A673 (cell line): Measurements from ENCODE around the gene CLEC10A. TPM values are rescaled to one million over a fixed set of nuclear protein-coding genes. Genes with fewer than 3 reads are reported as not detected.
A peak's percentile ranks its signal among the peaks of the same experiment; 100 is the strongest.

Experiments used
- BruUV-seq: library from RNA; stranded (reverse); fragments of 400-500 nt; replicated peaks from 2 replicates; lab custom pipeline; 2021; lab: Mats Ljungman, UMichigan
- CTCF ChIA-PET: fragments of 300-600 bp; sonication (Branson Sonifier 250); formaldehyde crosslinking; loops from one replicate; lab custom pipeline; 2022; ENCODE audit warnings: antibody characterized with exemption; lab: Charles Lee
- POLR2A ChIA-PET: fragments of 300-600 bp; sonication (Branson Sonifier 250); formaldehyde crosslinking; loops from one replicate; lab custom pipeline; 2022; ENCODE audit warnings: antibody characterized with exemption; ENCODE audit not compliant: low non-redundant PET; lab: Charles Lee
- DNase-seq: peaks from one replicate; pipeline ENCODE4 v3.0.0-alpha.2; 2015; ENCODE audit warnings: low spot score
- H3K27ac ChIP-seq: fragments of 200-600 bp; sonication (generic); 2 replicates; pipeline ENCODE4 v1.5.1; 2016; ENCODE audit warnings: mixed run types, low read depth, mild to moderate bottlenecking, mixed read lengths, antibody characterized with exemption, low read length; ENCODE audit not compliant: poor library complexity, severe bottlenecking
- H3K27me3 ChIP-seq: fragments of 200-600 bp; sonication (generic); replicated peaks from 2 replicates; pipeline ENCODE4 v1.6.1; 2017; ENCODE audit warnings: mixed run types, low read depth, mild to moderate bottlenecking, mixed read lengths, antibody characterized with exemption, low read length; ENCODE audit not compliant: insufficient read depth, poor library complexity
- H3K36me3 ChIP-seq: fragments of 200-600 bp; sonication (generic); 2 replicates; pipeline ENCODE4 v1.6.1; 2016; ENCODE audit warnings: mixed run types, mild to moderate bottlenecking, mixed read lengths, antibody characterized with exemption, low read length; ENCODE audit not compliant: insufficient read depth, poor library complexity, severe bottlenecking
- H3K4me1 ChIP-seq: fragments of 200-600 bp; sonication (generic); 2 replicates; pipeline ENCODE4 v1.6.1; 2017; ENCODE audit warnings: mixed run types, mild to moderate bottlenecking, mixed read lengths, antibody characterized with exemption, low read length; ENCODE audit not compliant: insufficient read depth, poor library complexity, severe bottlenecking
- H3K4me3 ChIP-seq: fragments of 200-600 bp; sonication (generic); 2 replicates; pipeline ENCODE4 v1.5.1; 2016; ENCODE audit warnings: low read depth, mixed run types, mild to moderate bottlenecking, mixed read lengths, low read length; ENCODE audit not compliant: poor library complexity, severe bottlenecking
- H3K9me3 ChIP-seq: fragments of 200-600 bp; sonication (generic); 2 replicates; pipeline ENCODE4 v1.6.1; 2016; ENCODE audit warnings: mixed run types, low read depth, mild to moderate bottlenecking, mixed read lengths, antibody characterized with exemption, low read length; ENCODE audit not compliant: poor library complexity, severe bottlenecking
- CTCF ChIP-seq: fragments of 300-800, 200-600 bp; sonication (generic); conservative IDR thresholded peaks from 2 replicates; pipeline ENCODE4 v1.5.1; 2017; ENCODE audit warnings: low read depth, mild to moderate bottlenecking, antibody characterized with exemption, low read length, moderate library complexity, mixed read lengths
- EZH2 ChIP-seq: fragments of 200-600 bp; sonication (generic); IDR thresholded peaks from 2 replicates; pipeline ENCODE4 v1.6.1; 2017; ENCODE audit warnings: borderline replicate concordance, low read depth, mild to moderate bottlenecking, mixed read lengths, antibody characterized with exemption, low read length; ENCODE audit not compliant: poor library complexity, severe bottlenecking
- intact Hi-C: fragments of 100-400 bp; cut with micrococcal nuclease; formaldehyde crosslinking; loops from one replicate; pipeline ENCODE4 v1.10.0; 2022; ENCODE audit not compliant: unreplicated experiment
- total RNA-seq: library from RNA; stranded (reverse); gene quantifications from 2 replicates; pipeline ENCODE4 v1.2.3, GENCODE V29; 2021

The CLEC10A gene
- total RNA-seq, 1 experiment from 2014 or later, result not detected

GRCh38 chr17:7043182-7043496 lies 36.9 kb downstream of the CLEC10A start:
- no peak for TF ChIP-seq CTCF
- no peaks in the 10 kb centered on the region for H3K27me3 ChIP-seq
- H3K4me1 ChIP-seq, result peaks cover 20% of the 10 kb centered on the region
- H3K36me3 ChIP-seq, result no peaks in the 10 kb centered on the region
- intact Hi-C loops, result loop anchor here (10.0 kb wide), 1 partner anchor 642 kb away; the partner anchor contains the start of genes TP53 and WRAP53
- peak overlapping the region; percentile 54 for H3K4me3 ChIP-seq
- H3K27ac ChIP-seq, result peak overlapping the region; percentile 34
- no peaks in the 10 kb centered on the region for H3K9me3 ChIP-seq
- CTCF ChIA-PET, result interaction anchor here (0.8 to 2.9 kb wide), 2 partner anchors 90 to 93 kb away, joined by 7 to 10 read pairs; no protein-coding TSS in a partner anchor
- POLR2A ChIA-PET, result no interaction called here
- BruUV-seq, result no TSS peak
- DNase-seq, result no peak

DNA sequence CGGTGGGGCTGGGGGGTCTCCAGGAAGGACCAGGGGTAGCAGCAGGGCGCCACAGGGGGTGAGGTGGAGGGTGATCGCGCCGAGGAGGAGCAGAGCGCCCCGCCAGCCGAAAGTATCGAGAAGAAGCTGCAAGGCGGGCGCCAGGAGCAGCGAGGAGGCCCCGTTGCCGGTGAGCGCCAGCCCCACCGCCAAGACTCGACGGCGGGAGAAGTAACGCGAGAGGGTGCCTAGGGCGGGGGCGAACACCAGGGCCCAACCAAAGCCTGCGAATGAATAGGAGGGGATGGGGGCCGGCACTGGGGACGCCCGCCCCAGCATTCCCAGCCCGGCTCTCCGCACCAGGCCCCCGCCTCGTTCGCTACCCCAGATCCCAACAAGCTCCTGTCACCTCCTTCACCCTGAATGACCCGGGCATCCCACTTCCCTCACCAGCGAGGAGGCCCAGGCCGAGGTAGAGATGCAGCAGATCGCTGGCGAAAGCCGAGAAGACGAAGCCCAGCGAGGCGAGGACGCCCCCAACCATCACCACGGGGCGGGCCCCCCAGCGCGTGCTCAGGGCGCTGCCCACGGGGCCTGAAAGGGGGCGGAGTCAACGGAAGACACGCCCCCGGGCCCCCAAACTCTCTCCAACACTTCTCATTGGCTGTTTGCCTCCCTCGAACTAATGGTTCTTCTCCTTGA lies 37.4 kb downstream of the CLEC10A start:
- no peaks in the 10 kb centered on the region for H3K27me3 ChIP-seq
- no peaks in the 10 kb centered on the region for H3K9me3 ChIP-seq
- no peaks in the 10 kb centered on the region for H3K36me3 ChIP-seq
- no TSS peak for BruUV-seq
- TF ChIP-seq CTCF (no peak), EZH2 (no peak)
- H3K27ac ChIP-seq, result peak overlapping the region; percentile 37
- H3K4me1 ChIP-seq, result peaks cover 20% of the 10 kb centered on the region
- peak; percentile 32 for DNase-seq
- ChIA-PET CTCF (interaction anchor here (0.8 to 2.9 kb wide), 2 partner anchors 90 to 93 kb away, joined by 7 to 10 read pairs; no protein-coding TSS in a partner anchor), POLR2A (no interaction called here)
- peak overlapping the region; percentile 54 for H3K4me3 ChIP-seq
- intact Hi-C loops, result loop anchor here (10.0 kb wide), 1 partner anchor 642 kb away; the partner anchor contains the start of genes TP53 and WRAP53

DNA sequence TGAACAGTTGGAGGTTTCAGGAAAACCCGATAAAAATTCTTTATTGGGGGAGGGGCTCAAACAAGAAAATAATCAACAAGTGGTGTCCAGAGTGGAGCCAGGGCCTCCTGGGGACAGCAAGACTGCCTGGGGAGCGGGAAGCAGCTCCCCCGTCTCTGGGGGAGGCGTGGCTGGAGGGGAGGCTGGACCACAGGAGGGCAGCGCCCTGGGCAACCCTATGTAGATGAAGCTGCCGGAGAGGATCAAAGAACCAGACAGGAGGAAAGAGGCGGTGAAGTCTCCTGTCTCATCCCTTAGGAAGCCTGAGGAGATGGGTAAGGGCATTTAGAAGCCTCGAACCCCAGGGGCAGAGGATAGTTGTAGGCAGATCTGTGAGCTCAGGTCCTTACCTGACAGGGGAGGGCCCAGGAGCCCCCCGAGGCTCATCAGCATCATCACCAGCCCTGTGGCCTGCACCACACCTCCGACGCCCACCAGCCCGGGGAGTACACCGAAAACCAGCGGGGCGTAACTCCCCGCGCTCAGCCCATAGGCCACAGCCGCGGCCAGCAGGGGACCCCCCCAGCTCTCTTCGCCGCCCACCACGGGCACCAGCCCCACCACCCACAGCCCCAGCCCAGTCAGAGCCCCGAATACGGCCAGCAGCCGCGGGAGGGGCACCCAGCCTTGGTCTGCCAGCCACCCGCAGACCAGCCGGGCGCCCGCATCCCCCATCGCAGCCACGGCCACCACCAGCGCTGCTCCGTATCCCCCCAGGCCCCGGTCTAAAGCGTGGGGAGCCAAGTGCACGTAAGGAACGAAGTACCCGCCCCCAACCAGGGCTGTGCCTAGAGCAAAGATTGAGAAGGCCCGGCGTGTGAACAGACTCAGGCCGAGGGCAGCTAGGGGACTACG lies 38.2 kb downstream of the CLEC10A start:
- H3K9me3 ChIP-seq, result no peaks in the 10 kb centered on the region
- H3K36me3 ChIP-seq, result no peaks in the 10 kb centered on the region
- peak; percentile 38 for DNase-seq
- peak overlapping the region; percentile 37 for H3K27ac ChIP-seq
- H3K4me3 ChIP-seq, result peak overlapping the region; percentile 54
- H3K27me3 ChIP-seq, result no peaks in the 10 kb centered on the region
- ChIA-PET POLR2A (no interaction called here), CTCF (interaction anchor here (2.9 kb wide), 1 partner anchor 91 kb away, joined by 7 read pairs; no protein-coding TSS in a partner anchor)
- TF ChIP-seq EZH2 (no peak), CTCF (no peak)
- BruUV-seq, result TSS peak; percentile 30
- H3K4me1 ChIP-seq, result peaks cover 22% of the 10 kb centered on the region
- intact Hi-C loops, result loop anchor here (10.0 kb wide), 1 partner anchor 643 kb away; the partner anchor contains the start of genes TP53 and WRAP53
